ENCODE results near the gene SLC18B1.
A peak's percentile ranks its signal among the peaks of the same experiment; 100 is the strongest.

SLC18B1 gene

DNA sequence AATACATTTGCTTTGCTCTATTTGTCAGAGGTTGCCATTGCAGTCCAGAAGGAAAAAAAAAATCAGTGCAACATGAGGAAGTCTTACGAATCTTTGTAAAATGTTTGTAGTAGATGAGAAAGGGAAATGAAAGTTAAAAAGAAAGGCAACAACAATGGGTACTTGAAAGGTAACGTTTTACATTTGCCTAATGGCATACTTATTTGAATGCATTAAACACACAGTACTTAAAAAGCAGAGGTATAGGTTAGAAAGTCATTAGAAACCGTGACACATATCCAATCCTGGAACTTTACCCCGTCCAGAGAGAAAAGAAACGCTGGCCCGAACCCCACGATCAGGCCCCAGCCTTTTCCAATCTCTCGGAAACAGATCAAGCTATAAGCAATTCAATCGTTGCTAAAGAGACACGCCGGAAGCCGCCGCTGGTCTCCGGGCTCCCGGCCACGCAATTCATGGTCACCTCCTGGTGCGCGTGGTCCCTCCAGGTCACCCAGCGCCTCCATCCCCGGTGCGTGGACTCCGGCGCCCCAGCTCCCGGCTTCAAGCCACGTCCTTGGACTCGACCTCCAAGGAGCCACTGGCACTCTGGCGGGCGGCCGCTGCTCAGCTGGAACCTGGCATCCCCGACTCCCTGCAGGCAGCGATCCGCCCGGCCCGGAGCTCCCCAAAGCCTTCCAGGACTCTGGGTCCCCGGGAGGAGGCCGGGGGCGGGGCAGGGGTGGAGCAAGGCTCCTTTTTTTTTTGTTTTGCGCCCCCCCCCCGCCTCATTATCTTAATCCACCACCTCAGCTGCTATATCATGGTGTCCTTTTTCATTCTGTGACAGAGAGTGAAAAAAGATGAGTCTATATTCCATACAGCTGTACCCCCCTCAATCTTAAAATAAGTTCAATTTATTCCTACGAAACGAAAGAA is at the start of gene SLC18B1:
Gene SLC18B1, minus strand, starts transcription at position 687 of the 918 bp plus-strand sequence. Its CDS starts 181 bp downstream, at position 506.
- H3K9me3 ChIP-seq (ENCODE audit: control insufficient read depth, insufficient read depth, low read length) = no peaks in the 10 kb centered on the region
- peak within 1 kb of the TSS; percentile 11 for H3K27ac ChIP-seq (ENCODE audit: low read depth, low read length)
- H3K27me3 ChIP-seq (ENCODE audit: control insufficient read depth, insufficient read depth, low read length) = no peaks in the 10 kb centered on the region
- H3K36me3 ChIP-seq (ENCODE audit: control insufficient read depth, insufficient read depth, low read length) = peaks cover 11% of the 10 kb centered on the region; the same call in 1 of the 2 replicates
- peak within 1 kb of the TSS; percentile 67 for H3K4me3 ChIP-seq (ENCODE audit: low read depth, low read length)
- no peaks in the 10 kb centered on the region for H3K4me1 ChIP-seq (ENCODE audit: control insufficient read depth, insufficient read depth, low read length)
- H3K9ac ChIP-seq (ENCODE audit: low read depth, low read length) = peak within 1 kb of the TSS; percentile 83

GRCh38 chr6:132843316-132844035 is 45.0 kb upstream of the SLC18B1 start:
- peaks cover 9% of the 10 kb centered on the region; the same call in 1 of the 2 replicates for H3K4me1 ChIP-seq (ENCODE audit: control insufficient read depth, insufficient read depth, low read length)
- H3K27ac ChIP-seq (ENCODE audit: low read depth, low read length) = peak overlapping the region; percentile 31
- no peak overlapping the region for H3K4me3 ChIP-seq (ENCODE audit: low read depth, low read length)
- no peaks in the 10 kb centered on the region for H3K36me3 ChIP-seq (ENCODE audit: control insufficient read depth, insufficient read depth, low read length)
- no peak overlapping the region for H3K9ac ChIP-seq (ENCODE audit: low read depth, low read length)
- H3K9me3 ChIP-seq (ENCODE audit: control insufficient read depth, insufficient read depth, low read length) = no peaks in the 10 kb centered on the region
- H3K27me3 ChIP-seq (ENCODE audit: control insufficient read depth, insufficient read depth, low read length) = no peaks in the 10 kb centered on the region

DNA sequence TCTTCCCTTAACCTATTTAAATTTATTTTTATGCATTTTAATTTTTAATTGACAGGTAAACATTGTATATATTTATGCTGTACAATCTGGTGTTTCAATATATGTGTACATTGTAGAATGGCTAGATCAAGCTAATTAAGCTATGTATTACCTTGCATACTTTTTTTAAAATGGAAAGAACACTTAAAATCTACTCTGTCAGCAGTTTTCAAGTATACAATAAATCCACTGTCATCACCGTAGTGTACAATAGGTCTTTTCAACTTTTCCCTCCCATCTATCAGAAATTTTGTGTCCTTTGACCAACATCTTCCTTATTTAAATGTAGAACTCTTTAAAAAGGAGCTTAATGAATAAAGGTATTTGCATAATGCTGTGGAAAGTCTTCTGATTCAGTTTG is 43.5 kb upstream of the SLC18B1 start:
- Histone ChIP-seq H3K4me3 (ENCODE audit: low read depth, low read length) (no peak overlapping the region), H3K9ac (ENCODE audit: low read depth, low read length) (no peak overlapping the region)

GRCh38 chr6:132832891-132833290 is 34.5 kb upstream of the SLC18B1 start:
- H3K9ac ChIP-seq (ENCODE audit: low read depth, low read length) = no peak overlapping the region
- H3K4me3 ChIP-seq (ENCODE audit: low read depth, low read length) = no peak overlapping the region
- H3K4me1 ChIP-seq (ENCODE audit: control insufficient read depth, insufficient read depth, low read length) = no peaks in the 10 kb centered on the region

More for the DNA sequence above, 43.5 kb upstream of the SLC18B1 start:
- no peaks in the 10 kb centered on the region for H3K36me3 ChIP-seq (ENCODE audit: control insufficient read depth, insufficient read depth, low read length)
- no peak overlapping the region for H3K27ac ChIP-seq (ENCODE audit: low read depth, low read length)
- no peaks in the 10 kb centered on the region for H3K27me3 ChIP-seq (ENCODE audit: control insufficient read depth, insufficient read depth, low read length)
- H3K9me3 ChIP-seq (ENCODE audit: control insufficient read depth, insufficient read depth, low read length) = no peaks in the 10 kb centered on the region
- H3K4me1 ChIP-seq (ENCODE audit: control insufficient read depth, insufficient read depth, low read length) = peaks cover 9% of the 10 kb centered on the region; the same call in 1 of the 2 replicates

DNA sequence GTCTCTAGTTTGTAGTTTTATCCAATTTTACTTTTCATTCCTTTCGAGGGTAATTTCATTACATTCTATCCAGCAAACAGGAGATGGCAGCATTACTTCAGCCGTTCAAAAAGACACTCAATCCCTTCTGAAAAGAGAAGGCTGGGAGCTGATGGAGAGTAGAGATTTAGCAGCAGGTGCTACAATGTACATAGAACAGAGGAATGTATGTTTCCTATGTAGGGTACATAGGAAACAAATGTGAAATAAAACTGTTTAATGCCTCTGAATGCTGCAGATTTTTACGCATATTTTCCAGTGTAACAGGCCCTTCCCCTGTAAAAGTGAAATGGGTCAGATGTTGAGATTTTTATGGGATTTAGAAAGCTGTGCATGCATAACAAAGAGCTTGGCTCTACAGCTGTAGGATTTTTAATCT is 31.9 kb upstream of the SLC18B1 start:
- Histone ChIP-seq H3K27me3 (ENCODE audit: control insufficient read depth, insufficient read depth, low read length) (no peaks in the 10 kb centered on the region), H3K27ac (ENCODE audit: low read depth, low read length) (no peak overlapping the region), H3K4me1 (ENCODE audit: control insufficient read depth, insufficient read depth, low read length) (no peaks in the 10 kb centered on the region), H3K9me3 (ENCODE audit: control insufficient read depth, insufficient read depth, low read length) (no peaks in the 10 kb centered on the region), H3K4me3 (ENCODE audit: low read depth, low read length) (no peak overlapping the region), H3K36me3 (ENCODE audit: control insufficient read depth, insufficient read depth, low read length) (no peaks in the 10 kb centered on the region), H3K9ac (ENCODE audit: low read depth, low read length) (no peak overlapping the region)

More at GRCh38 chr6:132832891-132833290, 34.5 kb upstream of the SLC18B1 start:
- no peak overlapping the region for H3K27ac ChIP-seq (ENCODE audit: low read depth, low read length)
- H3K36me3 ChIP-seq (ENCODE audit: control insufficient read depth, insufficient read depth, low read length) = no peaks in the 10 kb centered on the region
- no peaks in the 10 kb centered on the region for H3K9me3 ChIP-seq (ENCODE audit: control insufficient read depth, insufficient read depth, low read length)
- H3K27me3 ChIP-seq (ENCODE audit: control insufficient read depth, insufficient read depth, low read length) = no peaks in the 10 kb centered on the region

DNA sequence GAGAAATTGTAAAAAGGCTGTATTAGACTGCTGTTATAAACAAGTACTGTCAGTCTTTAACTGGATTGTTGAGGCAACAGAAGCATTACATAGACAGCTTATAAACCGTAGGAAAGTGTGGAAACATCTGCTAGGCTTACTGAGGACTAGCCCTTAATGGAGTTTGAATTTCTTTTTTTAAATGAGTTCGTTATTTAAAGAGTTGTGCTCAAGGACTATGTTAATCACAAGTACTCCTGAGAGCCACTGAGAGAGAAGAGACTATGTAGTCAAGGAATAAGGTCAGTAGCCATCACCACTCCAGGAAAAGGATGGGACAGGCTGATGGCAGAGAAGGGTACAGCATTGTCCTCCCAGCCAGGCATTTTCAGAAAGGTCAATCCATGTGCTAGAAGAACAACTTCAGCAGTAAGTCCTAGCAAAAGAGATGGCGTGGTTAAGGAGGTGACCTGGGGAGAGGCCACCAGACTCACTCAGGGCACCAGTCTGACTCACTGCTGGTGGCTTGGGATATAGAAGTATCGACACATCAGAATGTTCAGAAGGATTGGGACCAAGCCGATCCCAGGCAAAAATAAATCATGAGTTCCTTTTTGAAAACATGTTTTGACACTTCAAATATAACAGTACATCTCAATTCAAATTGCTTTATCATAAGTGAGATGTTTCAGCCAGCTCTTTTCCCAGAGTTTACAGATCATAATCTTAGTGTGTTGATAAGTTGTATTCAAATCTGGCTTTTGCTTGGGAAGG is 22.4 kb upstream of the SLC18B1 start:
- peaks cover 37% of the 10 kb centered on the region for H3K36me3 ChIP-seq (ENCODE audit: control insufficient read depth, insufficient read depth, low read length)
- peaks cover 19% of the 10 kb centered on the region for H3K4me1 ChIP-seq (ENCODE audit: control insufficient read depth, insufficient read depth, low read length)
- peak overlapping the region; percentile 79 for H3K27ac ChIP-seq (ENCODE audit: low read depth, low read length)
- no peak overlapping the region for H3K9ac ChIP-seq (ENCODE audit: low read depth, low read length)
- no peaks in the 10 kb centered on the region for H3K9me3 ChIP-seq (ENCODE audit: control insufficient read depth, insufficient read depth, low read length)
- no peak overlapping the region for H3K4me3 ChIP-seq (ENCODE audit: low read depth, low read length)
- no peaks in the 10 kb centered on the region for H3K27me3 ChIP-seq (ENCODE audit: control insufficient read depth, insufficient read depth, low read length)

DNA sequence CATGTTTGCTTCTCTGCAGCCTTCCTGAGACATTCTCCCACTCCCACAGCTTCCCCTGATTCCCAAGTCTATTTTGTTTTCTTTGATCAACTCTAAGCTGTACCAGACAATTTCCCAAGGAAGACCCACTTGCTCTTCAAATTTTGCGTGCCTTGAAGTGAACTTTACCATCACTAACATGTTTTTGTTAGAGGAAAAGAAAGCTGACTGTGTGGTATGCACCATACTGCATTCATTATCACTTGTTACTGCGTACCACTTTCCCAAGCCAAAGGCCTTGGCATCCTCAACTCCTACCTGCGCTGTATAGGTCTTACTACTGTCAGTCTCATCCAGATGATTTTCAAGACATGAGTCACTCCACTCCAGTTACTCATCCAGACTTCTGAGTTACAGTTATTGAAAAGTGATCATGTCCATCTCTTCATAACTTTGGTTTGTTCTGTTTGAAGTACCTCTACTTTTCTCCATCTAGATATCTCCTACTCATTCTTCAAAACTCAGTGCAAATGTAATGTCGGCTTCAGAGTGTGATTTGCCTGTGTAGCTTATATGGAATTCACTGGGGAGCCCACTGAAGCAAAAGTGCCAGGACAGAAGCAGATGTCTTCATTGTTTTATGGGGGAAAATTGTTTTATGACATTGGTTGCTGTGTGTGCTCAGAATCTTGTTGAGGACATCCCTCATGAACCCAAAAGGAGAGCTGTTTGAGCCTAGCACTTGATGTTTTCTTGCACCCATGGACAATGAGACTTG is 21.1 kb upstream of the SLC18B1 start:
- no peak overlapping the region for H3K9ac ChIP-seq (ENCODE audit: low read depth, low read length)
- no peaks in the 10 kb centered on the region for H3K27me3 ChIP-seq (ENCODE audit: control insufficient read depth, insufficient read depth, low read length)
- peaks cover 48% of the 10 kb centered on the region for H3K36me3 ChIP-seq (ENCODE audit: control insufficient read depth, insufficient read depth, low read length)
- H3K4me3 ChIP-seq (ENCODE audit: low read depth, low read length) = no peak overlapping the region
- peaks cover 19% of the 10 kb centered on the region for H3K4me1 ChIP-seq (ENCODE audit: control insufficient read depth, insufficient read depth, low read length)
- H3K9me3 ChIP-seq (ENCODE audit: control insufficient read depth, insufficient read depth, low read length) = no peaks in the 10 kb centered on the region
- H3K27ac ChIP-seq (ENCODE audit: low read depth, low read length) = peak overlapping the region; percentile 79

GRCh38 chr6:132818404-132819359 is 20.2 kb upstream of the SLC18B1 start:
- Histone ChIP-seq H3K4me1 (ENCODE audit: control insufficient read depth, insufficient read depth, low read length) (peaks cover 19% of the 10 kb centered on the region), H3K4me3 (ENCODE audit: low read depth, low read length) (no peak overlapping the region), H3K36me3 (ENCODE audit: control insufficient read depth, insufficient read depth, low read length) (peaks cover 48% of the 10 kb centered on the region), H3K27ac (ENCODE audit: low read depth, low read length) (peak overlapping the region; percentile 79), H3K9ac (ENCODE audit: low read depth, low read length) (0 out of 2 replicates have a peak overlapping the region, but pooled peaks have one; percentile 10), H3K9me3 (ENCODE audit: control insufficient read depth, insufficient read depth, low read length) (no peaks in the 10 kb centered on the region), H3K27me3 (ENCODE audit: control insufficient read depth, insufficient read depth, low read length) (no peaks in the 10 kb centered on the region)

- Histone ChIP-seq H3K36me3 (ENCODE audit: control insufficient read depth, insufficient read depth, low read length) (peaks cover 48% of the 10 kb centered on the region), H3K4me3 (ENCODE audit: low read depth, low read length) (no peak overlapping the region; the same call in 1 of the 2 replicates), H3K9me3 (ENCODE audit: control insufficient read depth, insufficient read depth, low read length) (no peaks in the 10 kb centered on the region), H3K27ac (ENCODE audit: low read depth, low read length) (peak overlapping the region; percentile 79), H3K4me1 (ENCODE audit: control insufficient read depth, insufficient read depth, low read length) (peaks cover 16% of the 10 kb centered on the region; the same call in 1 of the 2 replicates), H3K9ac (ENCODE audit: low read depth, low read length) (0 out of 2 replicates have a peak overlapping the region, but pooled peaks have one; percentile 10), H3K27me3 (ENCODE audit: control insufficient read depth, insufficient read depth, low read length) (no peaks in the 10 kb centered on the region)
These were observed 19.3 kb upstream of the SLC18B1 start for GRCh38 chr6:132817554-132818403.

Measured in HUES48 (cell line).